Uterus (tissue), 4 donors: ENCODE measurements around the gene ITGB3BP. TPM values are rescaled to one million over a fixed set of nuclear protein-coding genes. Genes with fewer than 3 reads are reported as not detected.

Experiments used
- DNase-seq, 2 donors: peaks; one replicate each; pipeline ENCODE4 v3.0.0-alpha.2; 2019 to 2020
- H3K27ac ChIP-seq, 2 donors: fragments of 200-600 bp; sonication (generic); 1 replicate in 1 of 2; 2 replicates in 1 of 2; pipeline ENCODE4 v1.5.1; 2016 to 2018
- H3K27me3 ChIP-seq, 2 donors: fragments of 200-600 bp; sonication (generic); one replicate each; pipeline ENCODE4 v1.5.1; 2018 to 2019; ENCODE audit warnings: control low read depth in 1 of 2
- H3K36me3 ChIP-seq, 2 donors: fragments of 200-600 bp; sonication (generic); one replicate each; pipeline ENCODE4 v1.5.1; 2019; ENCODE audit warnings: control low read depth in 1 of 2
- H3K4me1 ChIP-seq, 2 donors: fragments of 200-600 bp; sonication (generic); one replicate each; pipeline ENCODE4 v1.5.1; 2018 to 2019; ENCODE audit warnings: control low read depth in 1 of 2
- H3K4me3 ChIP-seq, 2 donors: fragments of 200-600 bp; sonication (generic); 1 replicate in 1 of 2; 2 replicates in 1 of 2; pipeline ENCODE4 v1.5.1; 2018 to 2019; ENCODE audit warnings: mild to moderate bottlenecking in 1 of 2
- H3K9me3 ChIP-seq, 2 donors: fragments of 200-600 bp; sonication (generic); one replicate each; pipeline ENCODE4 v1.5.1; 2019; ENCODE audit warnings: control low read depth in 1 of 2
- CTCF ChIP-seq, 4 experiments: fragments of 200-600 bp in 2 of 4; fragments of 450-650 bp in 2 of 4; sonication (generic) in 2 of 4; IDR thresholded peaks; one replicate each; pipeline ENCODE4 v1.5.1; 2016 to 2019; ENCODE audit warnings: antibody characterized with exemption in 4 of 4, mild to moderate bottlenecking in 2 of 4, moderate library complexity in 1 of 4
- POLR2A ChIP-seq, 2 donors: fragments of 450-650 bp; IDR thresholded peaks; one replicate each; pipeline ENCODE4 v1.6.1; 2016; ENCODE audit warnings: antibody characterized with exemption in 2 of 2, mild to moderate bottlenecking in 1 of 2, moderate library complexity in 1 of 2
- intact Hi-C: fragments of 100-400 bp; cut with DNase I; formaldehyde crosslinking; loops from one replicate; pipeline ENCODE4 v1.15.1; 2023; ENCODE audit warnings: low total_unique reads
- total RNA-seq, 4 donors: library from RNA; depleted of rRNA in 3 of 4; stranded (reverse); fragments of >200 nt in 3 of 4; gene quantifications; one replicate each; pipeline versions ENCODE4 v1.1.0 to v1.2.4, GENCODE V29; 2014 to 2023
- donor health status: DM: yes; HTN: yes; CAD: no.

ITGB3BP gene
- total RNA-seq, 4 donors from 2014 or later: 5.4 to 56.8 (median 30.4) TPM

GRCh38 chr1:63453232-63453631 is 69.8 kb downstream of the ITGB3BP start:
- TF ChIP-seq POLR2A (IDR thresholded peaks at IDR 0.05): no peak
- TF ChIP-seq CTCF (IDR thresholded peaks at IDR 0.05): no peak
- no peaks in the 10 kb centered on the region for H3K9me3 ChIP-seq
- H3K36me3 ChIP-seq: no peaks in the 10 kb centered on the region
- no peak for DNase-seq
- no peak overlapping the region for H3K27ac ChIP-seq
- no peaks in the 10 kb centered on the region for H3K27me3 ChIP-seq
- intact Hi-C loops: no loop called here
- H3K4me1 ChIP-seq: no peaks in the 10 kb centered on the region
- H3K4me3 ChIP-seq: no peak overlapping the region

GRCh38 chr1:63450416-63450815 is 72.6 kb downstream of the ITGB3BP start:
- H3K36me3 ChIP-seq: no peaks in the 10 kb centered on the region
- H3K27me3 ChIP-seq: no peaks in the 10 kb centered on the region
- no peak overlapping the region for H3K4me3 ChIP-seq
- no peaks in the 10 kb centered on the region for H3K4me1 ChIP-seq
- no peak for DNase-seq
- H3K9me3 ChIP-seq: no peaks in the 10 kb centered on the region
- no peak overlapping the region for H3K27ac ChIP-seq
- intact Hi-C loops: no loop called here
- TF ChIP-seq CTCF (IDR thresholded peaks at IDR 0.05): no peak

GRCh38 chr1:63448731-63449246 is 74.2 kb downstream of the ITGB3BP start:
- H3K9me3 ChIP-seq: no peaks in the 10 kb centered on the region
- H3K27me3 ChIP-seq: no peaks in the 10 kb centered on the region
- H3K4me3 ChIP-seq: no peak overlapping the region
- intact Hi-C loops: no loop called here
- no peak overlapping the region for H3K27ac ChIP-seq
- H3K36me3 ChIP-seq: no peaks in the 10 kb centered on the region
- no peaks in the 10 kb centered on the region for H3K4me1 ChIP-seq
- TF ChIP-seq POLR2A (IDR thresholded peaks at IDR 0.05) (no peak), CTCF (IDR thresholded peaks at IDR 0.05) (no peak)
- no peak for DNase-seq

DNA sequence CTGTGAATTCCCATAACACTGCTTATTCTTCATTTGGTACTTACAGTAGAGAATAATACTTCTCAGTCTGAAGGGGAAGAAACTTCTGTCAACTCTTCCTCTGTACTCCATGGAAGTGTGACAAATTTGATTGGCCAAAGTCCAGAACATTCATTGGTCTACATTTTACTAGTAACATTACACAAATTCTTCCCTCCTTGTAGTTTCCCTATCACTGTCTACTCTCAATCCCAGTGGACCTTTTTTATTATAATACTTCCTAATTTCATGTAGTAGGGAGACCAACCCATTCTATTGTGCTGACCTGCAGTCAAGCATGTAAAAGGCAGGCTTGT is 80.9 kb downstream of the ITGB3BP start:
- no peak for DNase-seq
- Histone ChIP-seq H3K27me3 (no peaks in the 10 kb centered on the region), H3K9me3 (no peaks in the 10 kb centered on the region), H3K4me3 (no peak overlapping the region), H3K36me3 (peaks cover 0 to 3% of the 10 kb centered on the region in 2 donors), H3K27ac (no peak overlapping the region), H3K4me1 (no peaks in the 10 kb centered on the region)
- TF ChIP-seq POLR2A (IDR thresholded peaks at IDR 0.05) (no peak), CTCF (IDR thresholded peaks at IDR 0.05) (no peak)
- intact Hi-C loops: no loop called here

- no peaks in the 10 kb centered on the region for H3K27me3 ChIP-seq
- no peak for TF ChIP-seq POLR2A (IDR thresholded peaks at IDR 0.05)
- TF ChIP-seq CTCF (IDR thresholded peaks at IDR 0.05): no peak
- intact Hi-C loops: no loop called here
- no peak overlapping the region for H3K27ac ChIP-seq
- DNase-seq: no peak
- no peaks in the 10 kb centered on the region for H3K9me3 ChIP-seq
- no peak overlapping the region for H3K4me3 ChIP-seq
- H3K4me1 ChIP-seq: no peaks in the 10 kb centered on the region
- H3K36me3 ChIP-seq: peaks cover 0 to under 1% of the 10 kb centered on the region in 2 donors
Measured at GRCh38 chr1:63435161-63435560, 87.9 kb downstream of the ITGB3BP start.
